PC-3 (cell line): ENCODE results near the gene MYO10.

Source experiments
- CTCF ChIP-seq: fragments of 300-600 bp; sonication (generic); conservative IDR thresholded peaks from 2 replicates; pipeline ENCODE4 v1.5.1; 2017; ENCODE audit warnings: antibody characterized with exemption, low read depth, mild to moderate bottlenecking, low read length
- EZH2 ChIP-seq: fragments of 300-600 bp; sonication (generic); IDR thresholded peaks from one replicate; pipeline ENCODE4 v1.6.1; 2017; ENCODE audit warnings: antibody characterized with exemption, mild to moderate bottlenecking, low read length; ENCODE audit not compliant: unreplicated experiment
- EZH2phosphoT487 ChIP-seq: fragments of 300-600 bp; sonication (generic); IDR thresholded peaks from 2 replicates; pipeline ENCODE4 v1.6.1; 2018; ENCODE audit warnings: mild to moderate bottlenecking, antibody characterized with exemption, low read length, borderline replicate concordance

- TF ChIP-seq CTCF (no peak), EZH2 (no peak), EZH2phosphoT487 (no peak)
Measured at GRCh38 chr5:16659536-16659935, 276.6 kb downstream of the MYO10 start.
